GM12874 (cell line): Measurements from ENCODE around the gene THRB.

Experiments used
- CTCF ChIP-seq: IDR thresholded peaks from 2 replicates; pipeline ENCODE4 v1.5.1; 2011; ENCODE audit warnings: low read depth, mild to moderate bottlenecking, control low read depth, low read length, moderate library complexity; ENCODE audit not compliant: insufficient read depth

Gene THRB

GRCh38 chr3:24310887-24311286 is 183.8 kb downstream of the THRB start:
- TF ChIP-seq CTCF, result no peak

GRCh38 chr3:24306518-24306917 is 188.1 kb downstream of the THRB start:
- TF ChIP-seq CTCF, result no peak

DNA sequence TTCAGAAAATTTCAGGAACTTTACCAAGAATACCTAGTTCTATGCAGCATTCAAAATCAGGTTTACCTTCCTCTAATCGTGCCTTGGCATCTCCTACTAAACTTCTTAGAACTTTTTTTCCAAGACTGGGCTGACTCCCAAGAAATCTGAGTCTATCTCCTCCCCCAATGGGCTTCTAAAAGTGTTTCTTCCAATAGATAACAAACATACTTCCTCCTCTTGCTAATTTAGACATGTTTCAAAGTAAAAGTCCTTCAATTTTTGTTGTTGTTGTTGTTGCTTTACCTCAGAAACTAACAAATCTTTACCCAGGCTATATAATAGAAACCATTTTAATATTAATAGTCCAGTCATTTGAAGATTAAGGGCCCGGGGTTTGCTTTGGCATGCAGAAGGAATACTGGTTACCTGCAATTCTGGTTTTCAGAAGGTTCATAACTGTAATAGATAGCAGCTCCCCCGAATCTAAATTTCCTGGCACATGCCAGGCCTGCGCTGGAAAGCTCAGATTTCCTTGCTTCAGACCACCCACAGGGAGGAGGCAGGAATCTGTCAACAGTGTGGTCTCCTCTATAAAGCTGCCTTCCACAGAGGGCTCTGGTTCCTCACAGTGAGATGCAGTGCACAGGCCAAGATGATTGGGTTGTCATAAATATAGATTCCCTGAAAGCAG is 188.7 kb downstream of the THRB start:
- TF ChIP-seq CTCF, result no peak

GRCh38 chr3:24303057-24303754 is 191.4 kb downstream of the THRB start:
- TF ChIP-seq CTCF, result no peak

DNA sequence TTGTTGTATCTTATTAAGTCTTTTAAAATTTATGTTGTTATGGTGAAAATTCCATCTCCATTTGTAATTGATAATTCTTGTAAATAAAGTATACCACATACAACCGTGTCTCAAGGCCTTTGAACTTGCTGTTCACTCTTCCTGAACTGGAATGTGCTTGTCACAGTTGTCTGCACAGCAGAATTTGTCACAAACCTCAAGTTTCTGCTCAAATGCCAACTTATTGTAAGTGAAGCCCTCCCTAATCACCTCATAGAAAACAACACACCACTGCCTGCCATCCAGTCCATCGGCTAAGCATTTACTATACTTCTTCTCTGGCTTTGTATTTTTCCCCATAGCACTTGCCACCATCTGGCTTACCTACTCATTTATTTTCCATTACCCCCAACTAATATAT is 192.3 kb downstream of the THRB start:
- no peak for TF ChIP-seq CTCF

GRCh38 chr3:24300949-24301348 is 193.7 kb downstream of the THRB start:
- TF ChIP-seq CTCF, result no peak

DNA sequence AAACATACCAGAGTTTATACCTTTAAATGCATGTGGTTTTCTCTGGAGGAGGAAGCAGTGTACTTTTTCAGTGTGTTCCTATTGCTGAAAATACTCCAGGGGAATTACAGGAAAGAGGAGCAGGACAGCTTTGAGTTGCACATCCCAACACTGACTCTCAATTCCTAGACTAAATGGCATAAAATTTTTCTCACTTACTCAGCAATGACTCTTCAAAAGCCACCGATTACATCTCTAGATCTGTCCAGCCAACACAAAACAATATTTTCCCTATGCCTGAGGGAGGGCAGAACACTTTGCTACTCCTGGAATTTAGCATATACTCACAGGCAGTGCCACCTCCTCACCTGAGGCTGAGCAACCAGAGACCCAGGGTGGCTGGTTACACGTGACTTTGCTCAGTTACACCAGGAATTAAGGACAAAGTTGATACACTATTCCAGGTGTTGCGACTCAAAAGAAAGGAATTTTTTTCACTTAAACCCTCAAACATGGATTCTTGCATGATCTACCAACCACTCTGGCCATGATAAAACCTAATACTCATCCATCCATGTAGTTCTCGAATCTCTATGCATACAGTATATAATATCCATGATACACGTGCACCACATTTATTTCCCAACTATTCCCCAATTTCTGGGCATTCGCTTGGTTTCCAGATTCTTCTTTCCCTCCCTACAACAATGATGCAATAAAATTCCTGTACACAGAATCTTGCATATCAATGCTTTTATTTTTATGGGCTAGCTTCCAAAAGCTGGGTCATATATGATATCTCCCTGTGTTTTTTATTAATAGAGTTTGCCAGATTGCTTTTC is 194.6 kb downstream of the THRB start:
- TF ChIP-seq CTCF, result no peak
